ENCODE data around the gene ZSCAN16.
"Not testable (repeated sequence)": the region's sequence is repeated elsewhere in the genome, so short reads cannot be mapped to it uniquely, and the experiment has no call there.

Gene ZSCAN16

DNA sequence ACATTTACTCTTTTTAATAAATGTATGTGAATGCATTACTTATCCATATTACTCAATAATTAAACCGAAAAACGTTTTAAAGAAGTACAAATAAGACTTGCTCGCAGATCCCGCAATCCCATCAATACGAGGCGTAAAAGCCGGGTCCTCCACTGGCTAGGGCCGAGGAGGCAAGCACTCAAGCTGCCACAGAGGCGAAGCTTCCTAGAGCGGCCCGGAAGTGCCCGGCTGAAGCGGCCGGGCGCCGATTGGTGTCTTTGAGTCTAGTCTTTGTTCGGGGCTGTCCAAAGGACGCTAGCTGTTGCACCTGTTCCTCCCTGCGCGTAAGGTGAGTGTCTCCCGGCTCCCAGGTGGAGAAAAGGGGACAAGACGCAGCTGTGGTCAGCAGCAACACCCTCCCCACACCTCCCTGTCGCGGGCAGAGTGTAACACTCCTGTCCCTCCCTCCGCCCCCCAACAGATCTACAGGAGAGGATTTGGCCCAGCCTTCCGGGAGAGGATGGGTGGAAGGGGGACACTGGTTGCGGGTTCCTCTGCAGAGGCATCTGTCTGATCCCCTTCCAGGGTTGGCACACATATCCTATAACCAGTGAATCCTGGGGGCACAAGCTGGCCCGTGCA lies at the start of gene ZSCAN16:
Gene ZSCAN16 (plus strand): TSS at position 260 of the 621 bp plus-strand sequence. CDS start 835 bp downstream, outside the sequence.
- Histone ChIP-seq H3K9ac (ENCODE audit: insufficient read length, low read depth) (peak within 1 kb of the TSS; percentile 71), H3K36me3 (ENCODE audit: insufficient read depth, insufficient read length, low read length) (peaks cover 49% of the 10 kb centered on the region)

DNA sequence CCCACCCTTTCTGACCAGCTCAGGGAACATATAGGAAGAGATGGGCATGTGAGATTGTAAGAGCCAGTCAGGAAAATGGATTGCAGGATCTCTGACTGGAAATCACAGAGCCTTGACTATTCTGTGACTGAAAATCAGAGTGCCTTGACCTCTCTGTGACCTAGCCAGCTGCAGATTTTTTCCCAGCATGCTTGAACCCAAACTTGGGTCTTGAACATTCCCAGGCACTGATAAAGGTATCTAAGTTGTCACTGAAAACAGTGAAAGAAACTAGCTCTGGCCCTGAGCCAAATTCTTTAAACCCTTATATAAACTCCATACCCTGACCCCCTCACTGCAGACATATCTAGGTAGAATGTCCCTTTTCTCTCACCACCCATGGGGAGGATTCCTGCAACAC lies 46.4 kb upstream of the ZSCAN16 start:
- no peak for DNase-seq (ENCODE audit: low read depth, low spot score)
- TF ChIP-seq YY1 (IDR thresholded peaks at IDR 0.05; ENCODE audit: insufficient read depth, insufficient read length) (no peak), ZNF274 (IDR thresholded peaks at IDR 0.05; ENCODE audit: low read depth, low read length) (no peak), SUZ12 (IDR thresholded peaks at IDR 0.05; ENCODE audit: extremely low read depth, insufficient read depth, insufficient read length) (no peak)
- no peaks in the 10 kb centered on the region for H3K9me3 ChIP-seq (ENCODE audit: insufficient read depth, low read length)
- H3K4me1 ChIP-seq (ENCODE audit: insufficient read depth, insufficient read length): no peaks in the 10 kb centered on the region
- H3K36me3 ChIP-seq (ENCODE audit: insufficient read depth, insufficient read length, low read length): no peaks in the 10 kb centered on the region
- no peaks in the 10 kb centered on the region for H3K27me3 ChIP-seq (ENCODE audit: insufficient read depth, insufficient read length)
- no peak overlapping the region for H3K4me3 ChIP-seq (ENCODE audit: insufficient read length, low read depth)
- no peak overlapping the region for H3K9ac ChIP-seq (ENCODE audit: insufficient read length, low read depth)

More for the DNA sequence above, at the start of gene ZSCAN16:
- H3K4me3 ChIP-seq (ENCODE audit: insufficient read length, low read depth): peak within 1 kb of the TSS; percentile 68
- no peaks in the 10 kb centered on the region for H3K9me3 ChIP-seq (ENCODE audit: insufficient read depth, low read length)
- TF ChIP-seq YY1 (IDR thresholded peaks at IDR 0.05; ENCODE audit: insufficient read depth, insufficient read length): no peak
- TF ChIP-seq ZNF274 (IDR thresholded peaks at IDR 0.05; ENCODE audit: low read depth, low read length): no peak
- no peaks in the 10 kb centered on the region for H3K4me1 ChIP-seq (ENCODE audit: insufficient read depth, insufficient read length)
- peak; percentile 58 for DNase-seq (ENCODE audit: low read depth, low spot score)
- no peaks in the 10 kb centered on the region for H3K27me3 ChIP-seq (ENCODE audit: insufficient read depth, insufficient read length)

DNA sequence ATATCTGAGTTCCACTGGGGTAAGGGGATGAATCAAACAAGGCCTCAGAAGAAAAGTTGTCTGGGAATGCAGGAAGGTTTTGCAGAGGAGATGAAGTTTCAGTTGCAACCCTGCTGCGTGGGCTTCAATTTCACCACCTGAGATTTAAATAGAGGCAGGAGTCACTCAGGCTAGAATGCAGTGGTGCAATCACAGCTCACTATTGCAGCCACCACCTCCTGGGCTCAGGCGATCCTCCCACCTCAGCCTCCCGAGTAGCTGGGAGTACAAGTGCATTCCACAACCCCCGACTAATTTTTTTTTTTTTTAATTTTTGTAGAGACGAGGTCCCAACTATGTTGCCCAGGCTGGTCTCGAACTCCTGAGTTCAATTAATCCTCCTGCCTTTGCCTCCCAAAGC lies 45.6 kb upstream of the ZSCAN16 start:
- H3K27me3 ChIP-seq (ENCODE audit: insufficient read depth, insufficient read length): no peaks in the 10 kb centered on the region
- no peak overlapping the region for H3K4me3 ChIP-seq (ENCODE audit: insufficient read length, low read depth)
- H3K36me3 ChIP-seq (ENCODE audit: insufficient read depth, insufficient read length, low read length): no peaks in the 10 kb centered on the region
- H3K4me1 ChIP-seq (ENCODE audit: insufficient read depth, insufficient read length): no peaks in the 10 kb centered on the region
- H3K9me3 ChIP-seq (ENCODE audit: insufficient read depth, low read length): no peaks in the 10 kb centered on the region
- TF ChIP-seq YY1 (IDR thresholded peaks at IDR 0.05; ENCODE audit: insufficient read depth, insufficient read length) (no peak), SUZ12 (IDR thresholded peaks at IDR 0.05; ENCODE audit: extremely low read depth, insufficient read depth, insufficient read length) (no peak), ZNF274 (IDR thresholded peaks at IDR 0.05; ENCODE audit: low read depth, low read length) (no peak)
- H3K9ac ChIP-seq (ENCODE audit: insufficient read length, low read depth): no peak overlapping the region
- no peak for DNase-seq (ENCODE audit: low read depth, low spot score)

DNA sequence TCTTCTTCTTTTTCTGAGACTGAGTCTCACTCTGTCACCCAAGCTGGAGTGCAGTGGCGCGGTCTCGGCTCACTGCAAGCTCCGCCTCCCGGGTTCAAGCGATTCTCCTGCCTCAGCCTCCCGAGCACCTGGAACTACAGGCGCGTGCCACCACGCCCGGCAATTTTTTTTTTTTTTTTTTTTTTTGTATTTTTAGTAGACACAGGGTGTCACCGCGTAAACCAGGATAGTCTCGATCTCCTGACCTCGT lies 44.1 kb upstream of the ZSCAN16 start, which contains the start of gene ZNF165:
Gene ZNF165 (plus strand): TSS at position 188 of the 250 bp plus-strand sequence. CDS start 4,913 bp downstream, outside the sequence.
- not testable (repeated sequence) for DNase-seq (ENCODE audit: low read depth, low spot score); H3K36me3 ChIP-seq (ENCODE audit: insufficient read depth, insufficient read length, low read length); H3K27me3 ChIP-seq (ENCODE audit: insufficient read depth, insufficient read length); H3K4me1 ChIP-seq (ENCODE audit: insufficient read depth, insufficient read length); H3K9me3 ChIP-seq (ENCODE audit: insufficient read depth, low read length)
- peak within 1 kb of the TSS; percentile 88 for H3K9ac ChIP-seq (ENCODE audit: insufficient read length, low read depth)
- peak within 1 kb of the TSS; percentile 75 for H3K4me3 ChIP-seq (ENCODE audit: insufficient read length, low read depth)

DNA sequence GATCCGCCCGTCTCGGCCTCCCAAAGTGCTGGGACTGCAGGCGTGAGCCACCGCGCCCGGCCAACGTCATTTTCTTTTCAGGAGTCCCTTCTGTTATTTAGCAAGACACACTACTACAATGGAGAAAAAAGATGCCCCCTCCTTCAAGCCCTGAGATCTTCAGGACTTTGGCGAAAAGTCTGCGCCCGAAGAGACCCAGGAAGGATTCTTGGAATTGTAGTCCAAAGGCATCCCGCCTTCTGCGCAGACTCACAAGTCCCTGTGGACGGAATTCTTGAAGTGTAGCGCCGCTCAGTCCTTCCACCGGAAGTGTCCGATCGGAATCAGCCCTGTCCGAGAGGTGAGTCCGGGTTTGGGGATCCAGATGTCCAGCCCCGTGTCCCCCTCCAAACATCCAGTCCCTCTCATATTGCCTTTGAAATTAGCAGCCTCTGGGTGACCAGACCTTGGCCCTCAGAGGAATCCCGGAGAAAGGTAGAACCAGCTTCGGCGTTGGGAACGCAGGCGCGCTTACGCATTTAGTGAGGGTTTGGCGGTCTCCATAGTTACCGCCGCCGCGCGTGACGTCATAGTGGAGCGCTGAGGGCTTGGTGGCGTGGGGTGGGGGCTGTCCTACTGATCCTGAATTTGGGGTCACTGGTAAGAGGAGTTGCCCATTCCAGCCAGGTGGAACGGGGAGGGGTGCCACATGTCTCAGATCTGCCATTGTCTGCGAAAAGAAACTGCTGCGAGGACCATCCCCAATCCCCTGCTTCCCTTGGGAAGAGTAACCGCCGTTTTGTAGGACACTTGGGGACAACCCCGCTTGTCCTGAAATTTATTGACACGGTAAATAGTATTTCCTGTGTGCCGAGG lies 43.6 kb upstream of the ZSCAN16 start:
- H3K4me3 ChIP-seq (ENCODE audit: insufficient read length, low read depth): peak overlapping the region; percentile 75
- H3K27me3 ChIP-seq (ENCODE audit: insufficient read depth, insufficient read length): no peaks in the 10 kb centered on the region
- TF ChIP-seq SUZ12 (IDR thresholded peaks at IDR 0.05; ENCODE audit: extremely low read depth, insufficient read depth, insufficient read length): no peak
- TF ChIP-seq YY1 (IDR thresholded peaks at IDR 0.05; ENCODE audit: insufficient read depth, insufficient read length): no peak
- no peak for TF ChIP-seq ZNF274 (IDR thresholded peaks at IDR 0.05; ENCODE audit: low read depth, low read length)
- H3K9me3 ChIP-seq (ENCODE audit: insufficient read depth, low read length): no peaks in the 10 kb centered on the region
- H3K9ac ChIP-seq (ENCODE audit: insufficient read length, low read depth): peak overlapping the region; percentile 88
- peak; percentile 85 for DNase-seq (ENCODE audit: low read depth, low spot score)
- peaks cover 7% of the 10 kb centered on the region for H3K36me3 ChIP-seq (ENCODE audit: insufficient read depth, insufficient read length, low read length)
- H3K4me1 ChIP-seq (ENCODE audit: insufficient read depth, insufficient read length): no peaks in the 10 kb centered on the region

DNA sequence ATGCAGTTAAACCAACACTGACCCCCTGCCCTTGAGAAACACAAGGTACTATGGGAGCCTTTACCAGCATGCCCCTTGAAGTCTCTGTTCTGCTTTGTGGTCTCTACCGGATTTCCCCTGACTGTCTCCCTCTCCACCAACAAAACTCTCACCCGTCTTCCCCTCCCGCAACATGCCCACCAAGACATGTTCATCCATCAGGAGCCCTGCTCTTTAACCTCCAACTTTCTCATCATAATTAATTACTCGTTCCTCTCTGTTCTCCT lies 43.0 kb upstream of the ZSCAN16 start:
- Histone ChIP-seq H3K4me1 (ENCODE audit: insufficient read depth, insufficient read length) (no peaks in the 10 kb centered on the region), H3K9ac (ENCODE audit: insufficient read length, low read depth) (peak overlapping the region; percentile 88), H3K4me3 (ENCODE audit: insufficient read length, low read depth) (peak overlapping the region; percentile 75), H3K27me3 (ENCODE audit: insufficient read depth, insufficient read length) (no peaks in the 10 kb centered on the region), H3K36me3 (ENCODE audit: insufficient read depth, insufficient read length, low read length) (peaks cover 11% of the 10 kb centered on the region), H3K9me3 (ENCODE audit: insufficient read depth, low read length) (no peaks in the 10 kb centered on the region)
- no peak for DNase-seq (ENCODE audit: low read depth, low spot score)
- TF ChIP-seq ZNF274 (IDR thresholded peaks at IDR 0.05; ENCODE audit: low read depth, low read length) (no peak), SUZ12 (IDR thresholded peaks at IDR 0.05; ENCODE audit: extremely low read depth, insufficient read depth, insufficient read length) (no peak), YY1 (IDR thresholded peaks at IDR 0.05; ENCODE audit: insufficient read depth, insufficient read length) (no peak)

DNA sequence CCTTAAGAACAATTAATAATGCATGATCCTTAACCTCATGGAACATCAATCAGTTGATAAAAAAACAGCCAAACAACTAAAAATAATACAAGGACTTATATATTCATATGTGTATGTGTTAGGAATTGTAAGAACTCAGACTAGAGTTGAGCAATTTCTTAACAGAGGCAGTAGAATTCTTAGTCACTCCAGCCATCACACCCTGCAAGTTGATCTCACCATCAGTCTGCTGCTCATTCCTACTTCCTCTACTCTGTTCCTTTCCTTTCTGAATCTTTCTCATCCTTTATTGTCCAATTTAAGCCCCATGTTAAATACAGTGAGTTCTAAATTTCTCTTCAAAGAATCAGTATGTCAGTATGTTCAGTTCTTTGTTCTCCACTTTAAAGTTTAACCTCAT lies 41.5 kb upstream of the ZSCAN16 start:
- Histone ChIP-seq H3K9me3 (ENCODE audit: insufficient read depth, low read length) (peaks cover 8% of the 10 kb centered on the region), H3K36me3 (ENCODE audit: insufficient read depth, insufficient read length, low read length) (peaks cover 18% of the 10 kb centered on the region), H3K4me1 (ENCODE audit: insufficient read depth, insufficient read length) (no peaks in the 10 kb centered on the region), H3K4me3 (ENCODE audit: insufficient read length, low read depth) (no peak overlapping the region), H3K9ac (ENCODE audit: insufficient read length, low read depth) (no peak overlapping the region), H3K27me3 (ENCODE audit: insufficient read depth, insufficient read length) (no peaks in the 10 kb centered on the region)
- TF ChIP-seq YY1 (IDR thresholded peaks at IDR 0.05; ENCODE audit: insufficient read depth, insufficient read length) (no peak), SUZ12 (IDR thresholded peaks at IDR 0.05; ENCODE audit: extremely low read depth, insufficient read depth, insufficient read length) (no peak), ZNF274 (IDR thresholded peaks at IDR 0.05; ENCODE audit: low read depth, low read length) (no peak)
- DNase-seq (ENCODE audit: low read depth, low spot score): no peak
